Type B pancreatic cell (in vitro differentiated cells): ENCODE data around the gene PLA2G6. TPM values are rescaled to one million over a fixed set of nuclear protein-coding genes. Genes with fewer than 3 reads are reported as not detected.

Source experiments
- DNase-seq: peaks from one replicate; pipeline ENCODE4 v3.0.0; 2021; ENCODE audit warnings: mixed read lengths; ENCODE audit not compliant: unreplicated experiment; ENCODE audit errors: extremely low spot score
- H3K27ac Mint-ChIP-seq: 2 replicates; pipeline ENCODE4 v1.8.0; 2021; ENCODE audit warnings: mild to moderate bottlenecking, mixed read lengths
- H3K27me3 Mint-ChIP-seq: 2 replicates; pipeline ENCODE4 v1.8.0; 2021; ENCODE audit warnings: mixed read lengths
- H3K36me3 Mint-ChIP-seq: 2 replicates; pipeline ENCODE4 v1.8.0; 2021; ENCODE audit warnings: mixed read lengths
- H3K4me1 Mint-ChIP-seq: one replicate; pipeline ENCODE4 v1.8.0; 2021; ENCODE audit warnings: mixed read lengths; ENCODE audit not compliant: unreplicated experiment
- H3K4me3 Mint-ChIP-seq: 2 replicates; pipeline ENCODE4 v1.8.0; 2021; ENCODE audit warnings: mild to moderate bottlenecking, mixed read lengths
- H3K9me3 Mint-ChIP-seq: 2 replicates; pipeline ENCODE4 v1.8.0; 2021; ENCODE audit warnings: mixed read lengths
- total RNA-seq: library from RNA; stranded (reverse); gene quantifications from 2 replicates; pipeline ENCODE4 v1.2.1, GENCODE V29; 2021; ENCODE audit warnings: low replicate concordance
- TF ChIP-seq, protein P1 (sequence below): fragments of 200-600 bp; sonication (generic); conservative IDR thresholded peaks from 2 replicates; pipeline ENCODE4 v1.5.0; 2021; ENCODE audit warnings: antibody characterized with exemption, mild to moderate bottlenecking

The PLA2G6 gene
- total RNA-seq, 1 donor from 2014 or later, result 64.1 TPM

DNA sequence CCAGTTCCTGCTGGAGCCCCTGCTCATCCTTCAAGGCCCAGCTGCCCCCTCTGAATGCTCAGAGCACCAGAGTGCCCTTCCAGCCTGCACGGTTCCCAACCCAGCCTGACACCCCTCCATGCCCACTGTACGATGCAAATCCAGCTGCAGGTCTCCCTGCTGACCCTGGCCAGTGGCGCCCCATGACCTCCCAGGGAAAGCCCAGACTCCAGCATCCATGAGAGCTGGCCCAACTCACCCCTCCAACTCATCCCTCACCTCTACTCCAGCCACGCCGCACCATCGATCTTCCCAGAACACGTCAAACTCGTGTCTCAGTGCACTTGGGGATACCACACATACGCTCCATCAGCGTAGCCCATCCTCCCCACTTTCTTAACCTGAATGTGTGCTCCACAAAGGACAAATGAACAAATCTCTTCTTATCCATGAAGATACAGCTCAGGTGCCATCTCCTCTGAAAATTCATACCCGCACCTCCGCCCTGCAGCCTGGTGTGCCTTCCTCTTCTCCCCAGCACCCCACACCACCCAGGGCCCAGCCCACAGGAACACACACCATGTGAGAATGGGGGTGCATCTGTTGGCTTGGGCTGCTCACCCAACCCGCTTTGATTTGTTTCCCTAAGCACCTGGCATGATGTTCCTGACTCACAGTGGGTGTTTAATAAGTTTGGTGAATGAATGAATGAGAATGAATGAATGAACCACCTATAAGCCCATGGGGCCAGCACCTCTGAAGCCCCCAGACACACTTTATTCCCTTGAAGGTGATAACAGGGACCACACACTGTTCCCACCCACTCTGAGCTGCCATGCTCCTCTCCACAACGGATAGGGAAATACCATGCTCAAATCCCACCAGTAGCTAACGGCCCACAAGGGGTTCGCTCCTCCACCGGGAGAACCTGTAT is 6.2 kb downstream of the PLA2G6 start:
- TF ChIP-seq, protein P1, sequence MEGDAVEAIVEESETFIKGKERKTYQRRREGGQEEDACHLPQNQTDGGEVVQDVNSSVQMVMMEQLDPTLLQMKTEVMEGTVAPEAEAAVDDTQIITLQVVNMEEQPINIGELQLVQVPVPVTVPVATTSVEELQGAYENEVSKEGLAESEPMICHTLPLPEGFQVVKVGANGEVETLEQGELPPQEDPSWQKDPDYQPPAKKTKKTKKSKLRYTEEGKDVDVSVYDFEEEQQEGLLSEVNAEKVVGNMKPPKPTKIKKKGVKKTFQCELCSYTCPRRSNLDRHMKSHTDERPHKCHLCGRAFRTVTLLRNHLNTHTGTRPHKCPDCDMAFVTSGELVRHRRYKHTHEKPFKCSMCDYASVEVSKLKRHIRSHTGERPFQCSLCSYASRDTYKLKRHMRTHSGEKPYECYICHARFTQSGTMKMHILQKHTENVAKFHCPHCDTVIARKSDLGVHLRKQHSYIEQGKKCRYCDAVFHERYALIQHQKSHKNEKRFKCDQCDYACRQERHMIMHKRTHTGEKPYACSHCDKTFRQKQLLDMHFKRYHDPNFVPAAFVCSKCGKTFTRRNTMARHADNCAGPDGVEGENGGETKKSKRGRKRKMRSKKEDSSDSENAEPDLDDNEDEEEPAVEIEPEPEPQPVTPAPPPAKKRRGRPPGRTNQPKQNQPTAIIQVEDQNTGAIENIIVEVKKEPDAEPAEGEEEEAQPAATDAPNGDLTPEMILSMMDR, result no peak
- H3K27ac Mint-ChIP-seq, result peak overlapping the region; percentile 64
- DNase-seq, result no peak
- H3K27me3 Mint-ChIP-seq, result no peaks in the 10 kb centered on the region
- H3K9me3 Mint-ChIP-seq, result peaks cover 3% of the 10 kb centered on the region
- H3K36me3 Mint-ChIP-seq, result peaks cover 7% of the 10 kb centered on the region
- H3K4me1 Mint-ChIP-seq, result peaks cover 31% of the 10 kb centered on the region
- no peak overlapping the region for H3K4me3 Mint-ChIP-seq

DNA sequence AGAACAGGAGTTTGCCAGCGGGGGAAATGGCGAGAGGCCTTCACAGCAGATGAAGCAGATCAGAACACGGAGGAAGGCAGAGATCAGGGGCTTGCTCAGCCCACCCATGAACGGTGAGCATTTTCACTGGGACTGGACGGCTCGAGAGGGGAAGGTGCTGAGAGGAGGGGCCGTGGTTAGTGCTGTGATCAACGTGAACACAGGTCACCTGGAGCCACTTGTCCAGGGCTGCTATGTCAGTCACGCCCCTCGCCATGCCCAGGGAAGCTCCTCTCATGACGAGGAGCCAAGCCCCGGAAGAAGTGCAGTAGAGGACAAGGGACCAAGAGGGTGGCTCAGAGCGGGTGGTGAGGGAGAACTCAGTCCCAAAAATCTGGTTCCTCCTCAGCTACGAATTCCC is 7.0 kb downstream of the PLA2G6 start:
- Mint-ChIP-seq H3K9me3 (peaks cover 3% of the 10 kb centered on the region), H3K27ac (peak overlapping the region; percentile 53), H3K4me3 (no peak overlapping the region), H3K4me1 (peaks cover 23% of the 10 kb centered on the region), H3K36me3 (peaks cover 7% of the 10 kb centered on the region), H3K27me3 (no peaks in the 10 kb centered on the region)
- TF ChIP-seq, protein P1, result no peak
- DNase-seq, result no peak

DNA sequence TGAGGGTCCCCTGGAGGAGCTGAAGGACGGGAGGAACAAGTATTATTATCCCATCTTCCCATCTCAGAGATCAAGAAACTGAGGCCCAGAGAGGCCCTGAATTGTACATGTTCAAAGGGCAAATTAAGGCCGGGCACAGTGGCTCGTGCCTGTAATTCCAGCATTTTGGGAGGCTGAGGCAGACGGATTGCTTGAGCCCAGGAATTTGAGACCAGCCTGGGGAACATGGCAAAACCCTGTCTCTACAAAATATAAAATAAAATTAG is 8.1 kb downstream of the PLA2G6 start:
- H3K27ac Mint-ChIP-seq, result no peak overlapping the region
- no peaks in the 10 kb centered on the region for H3K27me3 Mint-ChIP-seq
- TF ChIP-seq, protein P1, result no peak
- no peak for DNase-seq
- no peak overlapping the region for H3K4me3 Mint-ChIP-seq
- H3K36me3 Mint-ChIP-seq, result peaks cover 4% of the 10 kb centered on the region
- no peaks in the 10 kb centered on the region for H3K9me3 Mint-ChIP-seq
- H3K4me1 Mint-ChIP-seq, result peaks cover 16% of the 10 kb centered on the region

DNA sequence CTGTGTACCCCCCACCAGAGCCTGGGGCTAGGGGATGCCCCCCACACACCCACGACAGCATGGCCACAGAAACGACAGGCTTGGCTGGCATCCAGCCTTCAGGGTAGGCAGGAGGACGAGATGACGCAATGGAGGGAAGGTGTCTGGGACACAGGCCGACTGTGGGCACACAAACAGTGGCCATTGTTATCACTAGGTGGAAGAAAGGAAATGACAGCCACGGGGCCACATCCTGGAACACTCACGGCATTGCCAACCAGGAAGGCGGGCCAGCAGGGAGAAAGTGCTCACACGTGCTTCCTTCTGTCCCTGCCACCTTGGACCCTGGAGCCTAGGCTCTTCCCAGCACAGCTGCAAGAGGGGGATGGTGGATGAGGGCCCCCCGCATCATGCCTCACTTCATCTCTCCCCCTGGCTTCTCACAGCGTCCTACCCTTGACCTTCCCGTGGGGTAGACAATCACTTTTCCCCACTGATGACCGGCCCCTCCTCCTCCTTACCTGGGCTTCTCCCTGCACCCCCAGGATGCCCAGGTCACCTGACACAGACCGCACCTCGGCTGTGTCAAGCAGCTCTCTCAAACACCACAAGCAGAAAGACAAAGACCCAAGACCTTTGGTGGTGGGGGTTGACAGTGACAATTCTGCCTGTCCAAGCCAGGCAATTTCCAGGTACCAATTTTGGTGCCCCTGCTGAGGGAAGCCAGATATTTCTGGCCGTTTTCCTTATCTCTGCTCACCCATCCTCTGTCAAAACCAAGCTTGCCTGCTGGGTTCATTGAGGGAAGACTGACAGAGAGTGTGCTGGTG is 8.6 kb downstream of the PLA2G6 start:
- peaks cover 5% of the 10 kb centered on the region for H3K36me3 Mint-ChIP-seq
- no peak for DNase-seq
- no peak overlapping the region for H3K27ac Mint-ChIP-seq
- TF ChIP-seq, protein P1, result no peak
- H3K4me1 Mint-ChIP-seq, result peaks cover 14% of the 10 kb centered on the region
- no peaks in the 10 kb centered on the region for H3K9me3 Mint-ChIP-seq
- no peaks in the 10 kb centered on the region for H3K27me3 Mint-ChIP-seq
- no peak overlapping the region for H3K4me3 Mint-ChIP-seq

DNA sequence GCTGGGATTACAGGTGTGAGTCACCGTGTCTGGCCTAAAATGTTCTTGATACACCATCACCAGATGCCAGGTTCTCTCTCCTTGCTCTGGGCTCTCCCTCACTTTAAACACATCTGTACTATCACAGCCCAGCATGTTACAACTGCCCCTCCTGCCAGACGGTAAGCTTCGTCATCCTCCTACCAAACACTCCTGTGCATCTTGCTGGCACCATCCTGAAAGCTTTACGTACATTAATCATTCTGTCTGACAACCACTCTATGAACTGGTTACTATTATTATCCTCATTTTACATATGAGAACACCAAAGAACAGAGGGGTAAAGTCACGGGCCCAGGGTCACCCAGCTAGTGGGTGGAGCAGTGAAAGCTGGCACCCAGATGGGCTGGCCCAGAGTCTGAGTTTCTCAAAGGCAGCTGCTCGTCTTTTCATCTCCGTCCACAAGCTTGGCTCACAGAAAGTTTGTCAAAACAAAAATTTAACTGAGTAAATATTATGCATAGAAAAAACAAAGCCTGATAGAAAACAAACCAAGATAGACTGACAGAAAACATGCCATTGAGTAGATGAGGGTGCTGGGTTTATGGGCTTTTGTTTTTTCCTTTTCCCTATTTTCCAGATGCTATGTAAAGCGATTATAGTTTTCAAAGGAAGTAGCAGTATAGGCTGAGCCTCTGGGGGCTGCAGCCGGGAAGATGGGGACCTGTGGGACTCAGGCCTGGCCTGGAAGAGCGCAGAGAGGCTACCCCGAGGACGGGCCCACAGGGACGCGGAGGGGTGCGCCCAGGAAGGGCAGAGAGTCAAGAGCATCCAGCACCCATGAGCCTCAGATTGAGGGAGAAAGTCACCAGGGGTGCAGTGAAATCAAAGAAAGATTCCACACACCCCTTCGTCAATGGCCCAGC is 9.5 kb downstream of the PLA2G6 start:
- Mint-ChIP-seq H3K27ac (peak overlapping the region; percentile 47), H3K4me3 (no peak overlapping the region)

More for the DNA sequence above, 9.5 kb downstream of the PLA2G6 start:
- peaks cover 8% of the 10 kb centered on the region for H3K36me3 Mint-ChIP-seq
- no peaks in the 10 kb centered on the region for H3K9me3 Mint-ChIP-seq
- H3K4me1 Mint-ChIP-seq, result peaks cover 13% of the 10 kb centered on the region
- H3K27me3 Mint-ChIP-seq, result no peaks in the 10 kb centered on the region
- no peak for DNase-seq
- TF ChIP-seq, protein P1, result no peak
